ENCODE measurements around the gene TMED9. TPM values are rescaled to one million over a fixed set of nuclear protein-coding genes. Genes with fewer than 3 reads are reported as not detected.

The TMED9 gene
- total RNA-seq, 1 experiment from 2014 or later, result 133 TPM

DNA sequence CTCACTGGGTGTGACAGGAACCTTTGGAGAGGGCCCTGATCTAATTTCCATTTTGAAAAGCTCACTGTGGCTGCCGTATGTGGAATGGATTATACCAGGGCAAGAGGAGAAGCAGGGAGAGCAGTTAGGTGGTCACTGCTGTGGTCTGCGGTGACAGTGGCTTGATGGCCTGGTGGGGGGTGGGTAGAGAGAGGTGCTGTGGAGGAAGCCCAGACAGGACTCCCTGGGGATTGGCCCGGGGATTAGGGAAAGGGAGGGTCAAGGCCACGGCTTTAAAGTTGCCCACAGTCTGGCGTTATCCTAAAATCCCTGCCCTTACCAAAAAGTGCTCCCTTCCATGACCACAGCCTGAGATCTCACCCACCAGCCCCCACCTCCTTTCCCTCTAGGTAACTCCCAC lies 12.7 kb downstream of the TMED9 start:
- no peak for TF ChIP-seq FOSL1 (IDR thresholded peaks at IDR 0.05; ENCODE audit: low read depth)
- no peak for TF ChIP-seq POLR2A (IDR thresholded peaks at IDR 0.05; ENCODE audit: borderline replicate concordance, extremely low read depth, insufficient read depth, insufficient read length)
- TF ChIP-seq EGR1 (IDR thresholded peaks at IDR 0.05; ENCODE audit: low read depth), result no peak
- TF ChIP-seq TCF7L2 (IDR thresholded peaks at IDR 0.05; ENCODE audit: borderline replicate concordance, extremely low read depth, insufficient read depth, insufficient read length), result no peak
- no peak for TF ChIP-seq SRF (IDR thresholded peaks at IDR 0.05; ENCODE audit: low read depth)
- no peak for TF ChIP-seq POLR2AphosphoS5 (IDR thresholded peaks at IDR 0.05; ENCODE audit: low read depth, low read length)
- TF ChIP-seq RAD21 (IDR thresholded peaks at IDR 0.05; ENCODE audit: low read depth), result no peak
- no peak for TF ChIP-seq CEBPB (IDR thresholded peaks at IDR 0.05; ENCODE audit: low read depth)
- TF ChIP-seq YY1 (IDR thresholded peaks at IDR 0.05; ENCODE audit: extremely low read depth, insufficient replicate concordance, low read depth, low read length), result no peak
- TF ChIP-seq, protein P1, sequence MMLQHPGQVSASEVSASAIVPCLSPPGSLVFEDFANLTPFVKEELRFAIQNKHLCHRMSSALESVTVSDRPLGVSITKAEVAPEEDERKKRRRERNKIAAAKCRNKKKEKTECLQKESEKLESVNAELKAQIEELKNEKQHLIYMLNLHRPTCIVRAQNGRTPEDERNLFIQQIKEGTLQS (IDR thresholded peaks at IDR 0.05), result no peak
- TF ChIP-seq ELF1 (IDR thresholded peaks at IDR 0.05; ENCODE audit: borderline replicate concordance, low read depth), result no peak
- TF ChIP-seq ZFX (IDR thresholded peaks at IDR 0.05), result no peak
- TF ChIP-seq, protein P2, sequence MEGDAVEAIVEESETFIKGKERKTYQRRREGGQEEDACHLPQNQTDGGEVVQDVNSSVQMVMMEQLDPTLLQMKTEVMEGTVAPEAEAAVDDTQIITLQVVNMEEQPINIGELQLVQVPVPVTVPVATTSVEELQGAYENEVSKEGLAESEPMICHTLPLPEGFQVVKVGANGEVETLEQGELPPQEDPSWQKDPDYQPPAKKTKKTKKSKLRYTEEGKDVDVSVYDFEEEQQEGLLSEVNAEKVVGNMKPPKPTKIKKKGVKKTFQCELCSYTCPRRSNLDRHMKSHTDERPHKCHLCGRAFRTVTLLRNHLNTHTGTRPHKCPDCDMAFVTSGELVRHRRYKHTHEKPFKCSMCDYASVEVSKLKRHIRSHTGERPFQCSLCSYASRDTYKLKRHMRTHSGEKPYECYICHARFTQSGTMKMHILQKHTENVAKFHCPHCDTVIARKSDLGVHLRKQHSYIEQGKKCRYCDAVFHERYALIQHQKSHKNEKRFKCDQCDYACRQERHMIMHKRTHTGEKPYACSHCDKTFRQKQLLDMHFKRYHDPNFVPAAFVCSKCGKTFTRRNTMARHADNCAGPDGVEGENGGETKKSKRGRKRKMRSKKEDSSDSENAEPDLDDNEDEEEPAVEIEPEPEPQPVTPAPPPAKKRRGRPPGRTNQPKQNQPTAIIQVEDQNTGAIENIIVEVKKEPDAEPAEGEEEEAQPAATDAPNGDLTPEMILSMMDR (IDR thresholded peaks at IDR 0.05 in 2 of 3, conservative IDR thresholded peaks at IDR 0.05 in 1 of 3; ENCODE audit: borderline replicate concordance in 1 of 3, insufficient read depth in 1 of 3, low read depth in 2 of 3, low read length in 2 of 3), result no peak
- TF ChIP-seq ZNF274 (IDR thresholded peaks at IDR 0.05; ENCODE audit: low read depth, low read length), result no peak
- no peak for TF ChIP-seq SP1 (IDR thresholded peaks at IDR 0.05; ENCODE audit: low read depth)
- TF ChIP-seq, protein P3, sequence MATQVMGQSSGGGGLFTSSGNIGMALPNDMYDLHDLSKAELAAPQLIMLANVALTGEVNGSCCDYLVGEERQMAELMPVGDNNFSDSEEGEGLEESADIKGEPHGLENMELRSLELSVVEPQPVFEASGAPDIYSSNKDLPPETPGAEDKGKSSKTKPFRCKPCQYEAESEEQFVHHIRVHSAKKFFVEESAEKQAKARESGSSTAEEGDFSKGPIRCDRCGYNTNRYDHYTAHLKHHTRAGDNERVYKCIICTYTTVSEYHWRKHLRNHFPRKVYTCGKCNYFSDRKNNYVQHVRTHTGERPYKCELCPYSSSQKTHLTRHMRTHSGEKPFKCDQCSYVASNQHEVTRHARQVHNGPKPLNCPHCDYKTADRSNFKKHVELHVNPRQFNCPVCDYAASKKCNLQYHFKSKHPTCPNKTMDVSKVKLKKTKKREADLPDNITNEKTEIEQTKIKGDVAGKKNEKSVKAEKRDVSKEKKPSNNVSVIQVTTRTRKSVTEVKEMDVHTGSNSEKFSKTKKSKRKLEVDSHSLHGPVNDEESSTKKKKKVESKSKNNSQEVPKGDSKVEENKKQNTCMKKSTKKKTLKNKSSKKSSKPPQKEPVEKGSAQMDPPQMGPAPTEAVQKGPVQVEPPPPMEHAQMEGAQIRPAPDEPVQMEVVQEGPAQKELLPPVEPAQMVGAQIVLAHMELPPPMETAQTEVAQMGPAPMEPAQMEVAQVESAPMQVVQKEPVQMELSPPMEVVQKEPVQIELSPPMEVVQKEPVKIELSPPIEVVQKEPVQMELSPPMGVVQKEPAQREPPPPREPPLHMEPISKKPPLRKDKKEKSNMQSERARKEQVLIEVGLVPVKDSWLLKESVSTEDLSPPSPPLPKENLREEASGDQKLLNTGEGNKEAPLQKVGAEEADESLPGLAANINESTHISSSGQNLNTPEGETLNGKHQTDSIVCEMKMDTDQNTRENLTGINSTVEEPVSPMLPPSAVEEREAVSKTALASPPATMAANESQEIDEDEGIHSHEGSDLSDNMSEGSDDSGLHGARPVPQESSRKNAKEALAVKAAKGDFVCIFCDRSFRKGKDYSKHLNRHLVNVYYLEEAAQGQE (IDR thresholded peaks at IDR 0.05; ENCODE audit: low read depth), result no peak
- TF ChIP-seq SIN3A (IDR thresholded peaks at IDR 0.05; ENCODE audit: low read depth), result no peak
- TF ChIP-seq, protein P4, sequence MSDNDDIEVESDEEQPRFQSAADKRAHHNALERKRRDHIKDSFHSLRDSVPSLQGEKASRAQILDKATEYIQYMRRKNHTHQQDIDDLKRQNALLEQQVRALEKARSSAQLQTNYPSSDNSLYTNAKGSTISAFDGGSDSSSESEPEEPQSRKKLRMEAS (IDR thresholded peaks at IDR 0.05), result no peak
- no peak for TF ChIP-seq JUND (IDR thresholded peaks at IDR 0.05)
- TF ChIP-seq EZH2phosphoT487 (IDR thresholded peaks at IDR 0.05; ENCODE audit: borderline replicate concordance), result no peak
- Histone ChIP-seq H2AFZ (ENCODE audit: low read depth, low read length, poor library complexity, severe bottlenecking) (no peak overlapping the region), H3K9me2 (ENCODE audit: insufficient read depth) (no peaks in the 10 kb centered on the region), H3K4me3 (replicated peaks in 1 of 2; ENCODE audit: low read depth in 1 of 2, low read length in 2 of 2) (peak overlapping the region; percentile 66 to 75), H3K9ac (ENCODE audit: low read length) (peak overlapping the region; percentile 76), H3K9me3 (ENCODE audit: control insufficient read depth in 1 of 2, insufficient read depth in 1 of 2, low read depth in 1 of 2, low read length in 2 of 2) (no peaks in the 10 kb centered on the region), H3K79me2 (ENCODE audit: insufficient read depth, low read length) (peaks cover 27% of the 10 kb centered on the region), H3K36me3 (ENCODE audit: control insufficient read depth in 1 of 2, insufficient read depth in 2 of 2, low read length in 2 of 2) (no peaks in the 10 kb centered on the region; a peak in 2 of 4 replicates), H3K27me3 (ENCODE audit: insufficient read depth, low read length) (no peaks in the 10 kb centered on the region), H4K20me1 (ENCODE audit: insufficient read depth) (no peaks in the 10 kb centered on the region), H3K4me2 (ENCODE audit: low read length) (peak overlapping the region; percentile 83), H3K27ac (ENCODE audit: low read depth, low read length) (peak overlapping the region; percentile 55), H3K4me1 (ENCODE audit: control insufficient read depth in 1 of 2, insufficient read depth in 2 of 2, low read length in 2 of 2) (peaks cover 19 to 34% of the 10 kb centered on the region in 2 experiments)
- intact Hi-C loops (cut with micrococcal nuclease), result loop anchor here (5.0 kb wide), 2 partner anchors 107 to 548 kb away; partner anchors contain the start of genes NHP2 and PDLIM7
- POLR2A ChIA-PET, result interaction anchor here (1.6 kb wide), 1 partner anchor 12 kb away, joined by 6 read pairs; the partner anchor contains the start of gene TMED9
- CTCF ChIA-PET, result no interaction called here
- RAD21 ChIA-PET (ENCODE audit: low non-redundant PET in 1 of 2, low total read pairs in 2 of 2, uncharacterized antibody in 2 of 2, unreplicated experiment in 2 of 2), result no interaction called here
- no peak for ATAC-seq
- DNase-seq (ENCODE audit: low read depth, low spot score), result no peak
- BruUV-seq (replicated peaks), result no TSS peak
